H1 (cell line): ENCODE measurements around the gene MYO1G. TPM values are rescaled to one million over a fixed set of nuclear protein-coding genes. Genes with fewer than 3 reads are reported as not detected.

ENCODE experiments used
- CTCF ChIA-PET: fragments of 300-600 bp; sonication (Branson Sonifier 250); formaldehyde crosslinking; loops from one replicate; lab custom pipeline; 2021; ENCODE audit not compliant: partially characterized antibody; lab: Charles Lee
- POLR2A ChIA-PET: fragments of 300-600 bp; sonication (Branson Sonifier 250); formaldehyde crosslinking; loops from one replicate; lab custom pipeline; 2021; ENCODE audit warnings: inconsistent platforms; ENCODE audit not compliant: partially characterized antibody; lab: Charles Lee
- DNase-seq, 2 experiments: peaks; one replicate each; pipeline versions ENCODE4 v3.0.0 to v3.0.0-alpha.2; 2010 to 2022; ENCODE audit warnings: low spot score in 2 of 2, low read depth in 1 of 2, mixed read lengths in 1 of 2
- FAIRE-seq: peaks from 2 replicates; lab custom pipeline; 2011; peaks lifted over from hg19 to GRCh38; lab: Jason Lieb, UNC
- H2AFZ ChIP-seq: 2 replicates; pipeline ENCODE4 v1.8.1; 2012; ENCODE audit warnings: low read length, inconsistent platforms
- H2AK5ac ChIP-seq: 2 replicates; pipeline ENCODE4 v1.6.1; 2013; ENCODE audit warnings: low read depth, low read length
- H2BK120ac ChIP-seq: replicated peaks from 2 replicates; pipeline ENCODE3; 2013; ENCODE audit warnings: low read depth, low read length, inconsistent platforms
- H2BK12ac ChIP-seq: 2 replicates; pipeline ENCODE4 v1.6.1; 2013; ENCODE audit warnings: low read depth, low read length
- H2BK15ac ChIP-seq: 2 replicates; pipeline ENCODE4 v1.6.1; 2013; ENCODE audit warnings: low read length
- H2BK20ac ChIP-seq: 2 replicates; pipeline ENCODE4 v1.6.1; 2013; ENCODE audit warnings: low read length
- H2BK5ac ChIP-seq: 2 replicates; pipeline ENCODE4 v1.6.1; 2013; ENCODE audit warnings: low read depth, low read length
- H3K14ac ChIP-seq: 2 replicates; pipeline ENCODE4 v1.6.1; 2013; ENCODE audit warnings: inconsistent platforms; ENCODE audit not compliant: insufficient read length
- H3K18ac ChIP-seq: 2 replicates; pipeline ENCODE4 v1.6.1; 2013; ENCODE audit warnings: low read length; ENCODE audit errors: extremely low read depth
- H3K23ac ChIP-seq: 2 replicates; pipeline ENCODE4 v1.6.1; 2013; ENCODE audit warnings: inconsistent platforms; ENCODE audit not compliant: insufficient read length
- H3K23me2 ChIP-seq: 2 replicates; pipeline ENCODE4 v1.6.1; 2013; ENCODE audit warnings: low read depth, low read length
- H3K27ac ChIP-seq: 2 replicates; pipeline ENCODE4 v1.6.1; 2011; ENCODE audit warnings: low read depth, low read length, inconsistent platforms
- H3K27me3 ChIP-seq, 4 experiments: replicated peaks in 1 of 4; 1 replicate in 1 of 4; 2 replicates in 3 of 4; pipeline versions ENCODE4 v1.6.1 to v1.8.1; 2011 to 2013; ENCODE audit warnings: low read length in 3 of 4, mild to moderate bottlenecking in 3 of 4, inconsistent platforms in 2 of 4, mixed read lengths in 2 of 4, moderate library complexity in 1 of 4; ENCODE audit not compliant: control insufficient read depth in 3 of 4, insufficient read depth in 3 of 4; ENCODE audit errors: extremely low read depth in 1 of 4
- H3K36me3 ChIP-seq, 4 experiments: 2 replicates each; pipeline versions ENCODE4 v1.6.1 to v1.8.1; 2011 to 2013; ENCODE audit warnings: mild to moderate bottlenecking in 4 of 4, low read length in 3 of 4, moderate library complexity in 2 of 4, control low read depth in 1 of 4, inconsistent platforms in 1 of 4; ENCODE audit not compliant: insufficient read depth in 4 of 4, control insufficient read depth in 2 of 4
- H3K4ac ChIP-seq: replicated peaks from 2 replicates; pipeline ENCODE3; 2013; ENCODE audit warnings: low read length, low read depth, mixed read lengths, inconsistent platforms; ENCODE audit not compliant: insufficient read length
- H3K4me1 ChIP-seq, 4 experiments: replicated peaks in 1 of 4; 1 replicate in 1 of 4; 2 replicates in 3 of 4; pipeline versions ENCODE4 v1.6.1 to v1.8.1; 2011 to 2013; ENCODE audit warnings: low read length in 3 of 4, inconsistent platforms in 2 of 4, mixed read lengths in 1 of 4; ENCODE audit not compliant: insufficient read depth in 4 of 4, control insufficient read depth in 3 of 4
- H3K4me2 ChIP-seq, 2 experiments: 2 replicates each; pipeline versions ENCODE4 v1.6.1 to v1.8.1; 2011 to 2013; ENCODE audit warnings: low read depth in 2 of 2, low read length in 2 of 2, control low read depth in 1 of 2, inconsistent platforms in 1 of 2, mild to moderate bottlenecking in 1 of 2; ENCODE audit not compliant: insufficient read depth in 1 of 2
- H3K4me3 ChIP-seq, 4 experiments: fragments of 200-600, 300-600 bp in 1 of 4; sonication (generic), shearing (Covaris generic), sonication (Bioruptor Twin) in 1 of 4; 2 replicates each; pipeline versions ENCODE4 v1.5.1 to v1.8.1; 2011 to 2016; ENCODE audit warnings: low read length in 4 of 4, low read depth in 3 of 4, control low read depth in 2 of 4, inconsistent platforms in 2 of 4, mild to moderate bottlenecking in 2 of 4, mixed read lengths in 1 of 4, moderate library complexity in 1 of 4; ENCODE audit not compliant: insufficient read depth in 2 of 4; ENCODE audit errors: extremely low read depth in 1 of 4
- H3K56ac ChIP-seq: replicated peaks from 2 replicates; pipeline ENCODE3; 2013; ENCODE audit warnings: low read depth, mild to moderate bottlenecking, mixed read lengths, low read length, inconsistent platforms; ENCODE audit not compliant: insufficient read length
- H3K79me1 ChIP-seq: 2 replicates; pipeline ENCODE4 v1.6.1; 2013; ENCODE audit warnings: low read depth, low read length, control low read depth
- H3K79me2 ChIP-seq, 2 experiments: 2 replicates each; pipeline versions ENCODE4 v1.6.1 to v1.8.1; 2012 to 2013; ENCODE audit warnings: low read length in 2 of 2, mild to moderate bottlenecking in 2 of 2, inconsistent platforms in 1 of 2; ENCODE audit not compliant: insufficient read depth in 2 of 2, control insufficient read depth in 1 of 2
- H3K9ac ChIP-seq, 4 experiments: replicated peaks in 1 of 4; 1 replicate in 1 of 4; 2 replicates in 3 of 4; pipeline versions ENCODE4 v1.6.1 to v1.8.1; 2011 to 2013; ENCODE audit warnings: low read depth in 3 of 4, low read length in 3 of 4, control low read depth in 2 of 4, mild to moderate bottlenecking in 2 of 4, moderate library complexity in 2 of 4, inconsistent platforms in 1 of 4; ENCODE audit errors: extremely low read depth in 1 of 4
- H3K9me3 ChIP-seq, 2 experiments: 2 replicates each; pipeline versions ENCODE4 v1.6.1 to v1.8.1; 2012 to 2013; ENCODE audit warnings: mild to moderate bottlenecking in 2 of 2, moderate library complexity in 2 of 2, control low read depth in 1 of 2, inconsistent platforms in 1 of 2, low read depth in 1 of 2, low read length in 1 of 2, mixed read lengths in 1 of 2; ENCODE audit not compliant: insufficient read depth in 2 of 2
- H4K20me1 ChIP-seq, 2 experiments: replicated peaks in 1 of 2; 2 replicates each; pipeline versions ENCODE3 to v1.8.1; 2011 to 2013; ENCODE audit warnings: inconsistent platforms in 2 of 2, low read length in 2 of 2, mild to moderate bottlenecking in 1 of 2; ENCODE audit not compliant: insufficient read depth in 2 of 2, control insufficient read depth in 1 of 2
- H4K5ac ChIP-seq: 2 replicates; pipeline ENCODE4 v1.6.1; 2013; ENCODE audit warnings: low read length, low read depth, mixed read lengths, inconsistent platforms; ENCODE audit not compliant: insufficient read length
- H4K8ac ChIP-seq: 2 replicates; pipeline ENCODE4 v1.8.0; 2013; ENCODE audit warnings: mild to moderate bottlenecking, moderate library complexity, low read length, inconsistent platforms; ENCODE audit not compliant: insufficient read depth; ENCODE audit errors: extremely low read depth
- H4K91ac ChIP-seq: replicated peaks from 2 replicates; pipeline ENCODE3; 2013; ENCODE audit warnings: low read length, mixed read lengths, inconsistent platforms; ENCODE audit not compliant: insufficient read length
- CHD1 ChIP-seq: IDR thresholded peaks from 2 replicates; pipeline ENCODE4 v1.6.1; 2012; ENCODE audit warnings: low read depth, low read length, improper control_type of control experiment
- CHD2 ChIP-seq: IDR thresholded peaks from 2 replicates; pipeline ENCODE4 v1.6.1; 2012; ENCODE audit warnings: low read length, improper control_type of control experiment
- E2F6 ChIP-seq: IDR thresholded peaks from 2 replicates; pipeline ENCODE4 v1.6.1; 2012; ENCODE audit warnings: inconsistent platforms
- EP300 ChIP-seq, 2 experiments: IDR thresholded peaks; 1 replicate in 1 of 2; 2 replicates in 1 of 2; pipeline ENCODE4 v1.6.1; 2011 to 2012; ENCODE audit warnings: low read depth in 2 of 2, low read length in 2 of 2, mild to moderate bottlenecking in 2 of 2, borderline replicate concordance in 1 of 2, inconsistent platforms in 1 of 2, moderate library complexity in 1 of 2
- EZH2 ChIP-seq: fragments of 200-600 bp; sonication (generic); IDR thresholded peaks from 2 replicates; pipeline ENCODE4 v1.7.1; 2012; ENCODE audit warnings: low read depth, mild to moderate bottlenecking, moderate library complexity, low read length, inconsistent platforms; ENCODE audit not compliant: severe bottlenecking
- JUND ChIP-seq: IDR thresholded peaks from 2 replicates; pipeline ENCODE4 v1.6.1; 2011; ENCODE audit warnings: mild to moderate bottlenecking, improper control_type of control experiment, low read length
- KDM1A ChIP-seq: fragments of 200-600, 300-600 bp; sonication (generic); IDR thresholded peaks from 2 replicates; pipeline ENCODE4 v1.7.1; 2016; ENCODE audit warnings: mild to moderate bottlenecking, low read length, borderline replicate concordance
- RAD21 ChIP-seq, 2 experiments: IDR thresholded peaks in 1 of 2; conservative IDR thresholded peaks in 1 of 2; 2 replicates each; pipeline ENCODE4 v1.6.1; 2011; ENCODE audit warnings: low read depth in 2 of 2, low read length in 2 of 2, improper control_type of control experiment in 1 of 2, inconsistent platforms in 1 of 2, mild to moderate bottlenecking in 1 of 2, moderate library complexity in 1 of 2
- TCF12 ChIP-seq: IDR thresholded peaks from 2 replicates; pipeline ENCODE4 v1.6.1; 2011; ENCODE audit warnings: low read depth, mild to moderate bottlenecking, low read length
- USF2 ChIP-seq: IDR thresholded peaks from 2 replicates; pipeline ENCODE4 v1.6.1; 2011; ENCODE audit warnings: low read length, improper control_type of control experiment
- WGBS, 2 experiments: shearing (Covaris generic) in 1 of 2; methylation state at CpG; one replicate each; pipeline versions ENCODE4 v1.1.6 to v1.1.7; 2013 to 2015; ENCODE audit warnings: low lambda C conversion rate in 2 of 2, mixed read lengths in 2 of 2, inconsistent platforms in 1 of 2, low coverage in 1 of 2, missing lambda C conversion rate in 1 of 2; ENCODE audit not compliant: insufficient replicate concordance in 2 of 2, insufficient coverage in 1 of 2, insufficient read length in 1 of 2; ENCODE audit errors: extremely low coverage in 1 of 2, missing lambda C conversion rate in 1 of 2; 5-methylcytosine and 5-hydroxymethylcytosine counted together
- polyA plus RNA-seq, 7 experiments: library from polyadenylated mRNA; depleted of rRNA in 3 of 7; stranded (reverse) in 5 of 7; unstranded in 2 of 7; fragments of >200 nt in 5 of 7; fragments of 200-250 nt in 2 of 7; gene quantifications; 1 replicate in 5 of 7; 2 replicates in 1 of 7; 4 replicates in 1 of 7; pipeline versions ENCODE4 v1.2.1 to v1.2.3, GENCODE V29; 2011 to 2013; ENCODE audit warnings: missing spikeins in 2 of 7, mixed read lengths in 2 of 7
- total RNA-seq: library from RNA; stranded (reverse); fragmentation: NEBNext Ultra II Directional; extraction: Animal tissue kit (Norgen Biotek cat#: 25700); gene quantifications from 2 replicates; pipeline ENCODE4 v1.2.1, GENCODE V29; 2021
- TF ChIP-seq, protein P1 (sequence below): IDR thresholded peaks from 2 replicates; pipeline ENCODE4 v1.6.1; 2012; ENCODE audit warnings: inconsistent platforms

Gene MYO1G
- total and polyA plus RNA-seq, 2 of the 8 experiments (the other 6 are each of a cell fraction or from before 2014, with no cell fraction given) = 0.08 to 0.19 TPM

DNA sequence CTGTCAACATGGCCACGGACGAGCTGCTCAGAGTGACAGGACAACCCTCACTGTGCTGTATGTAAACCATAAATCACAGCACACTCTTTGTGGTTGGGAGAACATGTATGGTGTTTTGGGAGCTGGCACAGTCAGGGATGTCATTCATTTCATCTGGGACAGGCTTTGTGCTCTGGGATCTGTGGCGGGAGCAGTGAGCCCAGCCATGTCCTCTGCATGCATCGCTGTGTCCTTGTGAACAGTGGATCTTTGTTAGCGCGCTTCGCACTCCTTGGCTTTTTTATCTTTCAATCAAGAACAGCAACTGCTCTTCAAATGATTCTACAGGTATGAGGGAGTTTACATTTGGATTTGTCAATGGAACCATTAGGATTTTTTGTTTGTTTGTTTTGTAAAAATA is 28.3 kb upstream of the MYO1G start:
- Histone ChIP-seq H2BK5ac (no peak overlapping the region), H3K9me3 (no peaks in the 10 kb centered on the region), H3K4me2 (no peak overlapping the region), H2AFZ (no peak overlapping the region), H2BK15ac (no peak overlapping the region), H3K36me3 (no peaks in the 10 kb centered on the region; a peak in 1 of 8 replicates), H3K79me1 (peaks cover 5% of the 10 kb centered on the region; the same call in 1 of the 2 replicates), H2BK20ac (no peak overlapping the region), H4K8ac (no peak overlapping the region), H2BK12ac (no peak overlapping the region), H3K4me1 (no peaks in the 10 kb centered on the region), H2AK5ac (no peak overlapping the region), H3K9ac (no peak overlapping the region), H2BK120ac (no peak overlapping the region), H4K20me1 (peaks cover 0 to 8% of the 10 kb centered on the region in 2 experiments), H3K4me3 (no peak overlapping the region), H3K79me2 (peaks cover 4 to 29% of the 10 kb centered on the region in 2 experiments; a peak in 2 of 4 replicates), H3K4ac (no peak overlapping the region), H3K56ac (no peak overlapping the region), H3K14ac (no peak overlapping the region), H4K5ac (no peak overlapping the region), H3K23me2 (no peaks in the 10 kb centered on the region), H3K27me3 (no peaks in the 10 kb centered on the region), H3K23ac (no peak overlapping the region), H3K27ac (no peak overlapping the region), H3K18ac (no peak overlapping the region), H4K91ac (no peak overlapping the region)
- POLR2A ChIA-PET = interaction anchor here (0.7 to 1.7 kb wide), 2 partner anchors 21 to 437 kb away, joined by 3 to 4 read pairs; no protein-coding TSS in a partner anchor
- WGBS, 2 experiments = 83% methylated on average over 7 of the region's 7 CpGs; no CpG with 5 or more reads in 1 of the 2 experiments
- FAIRE-seq (no peak), DNase-seq (no peak)
- CTCF ChIA-PET = interaction anchor here (0.6 kb wide), 1 partner anchor 51 kb away, joined by 3 read pairs; no protein-coding TSS in a partner anchor
- TF ChIP-seq RAD21 (IDR thresholded peaks at IDR 0.05 in 1 of 2, conservative IDR thresholded peaks at IDR 0.05 in 1 of 2; ENCODE audit: low read depth in 2 of 2, low read length in 2 of 2) = no peak
- TF ChIP-seq EP300 (IDR thresholded peaks at IDR 0.05; ENCODE audit: borderline replicate concordance in 1 of 2, low read depth in 2 of 2, low read length in 2 of 2) = no peak
- TF ChIP-seq CHD2 = no peak
- no peak for TF ChIP-seq CHD1
- TF ChIP-seq EZH2 = no peak
- TF ChIP-seq USF2 = no peak
- TF ChIP-seq, protein P1, sequence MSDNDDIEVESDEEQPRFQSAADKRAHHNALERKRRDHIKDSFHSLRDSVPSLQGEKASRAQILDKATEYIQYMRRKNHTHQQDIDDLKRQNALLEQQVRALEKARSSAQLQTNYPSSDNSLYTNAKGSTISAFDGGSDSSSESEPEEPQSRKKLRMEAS = no peak
- no peak for TF ChIP-seq JUND
- TF ChIP-seq KDM1A = no peak
- no peak for TF ChIP-seq E2F6
- TF ChIP-seq TCF12 = no peak
